ENCODE measurements around the gene HNRNPL.
"Not testable (repeated sequence)": the region's sequence is repeated elsewhere in the genome, so short reads cannot be mapped to it uniquely, and the experiment has no call there.

HNRNPL gene

DNA sequence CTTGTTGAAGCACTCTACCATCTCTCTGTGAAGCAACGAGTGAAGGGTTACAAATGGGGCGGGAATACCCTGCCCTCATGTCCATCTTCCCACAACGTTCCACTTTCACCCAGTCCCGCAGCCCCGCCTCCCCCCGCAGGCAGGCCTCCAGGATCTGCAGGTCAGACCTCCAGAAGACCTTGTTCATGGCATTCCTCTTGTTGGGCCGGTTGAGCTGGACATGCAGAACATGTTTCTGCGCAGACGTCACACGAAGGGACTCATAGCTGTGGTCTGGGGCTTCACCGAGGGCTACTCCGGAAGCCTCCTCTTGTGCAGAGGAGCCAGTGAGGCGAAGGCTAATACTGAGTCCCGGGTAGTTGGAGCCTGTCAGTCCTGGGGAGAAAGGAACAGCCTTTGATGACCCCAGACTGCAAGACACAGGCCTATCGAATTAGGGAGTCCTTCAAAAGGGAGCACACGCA, 18.6 kb downstream of the HNRNPL start:
- DNase-seq (ENCODE audit: insufficient read length, low spot score) (no peak), FAIRE-seq (no peak)
- TF ChIP-seq POU2F2 (IDR thresholded peaks at IDR 0.05; ENCODE audit: low read depth, low read length) = no peak
- no peak for TF ChIP-seq POLR2AphosphoS5 (IDR thresholded peaks at IDR 0.05; ENCODE audit: low read depth, low read length)
- no peak for TF ChIP-seq TAF1 (IDR thresholded peaks at IDR 0.05; ENCODE audit: low read depth, low read length)
- TF ChIP-seq PAX5 (IDR thresholded peaks at IDR 0.05; ENCODE audit: insufficient read depth, low read length, severe bottlenecking) = no peak
- no peak for TF ChIP-seq POLR2A (IDR thresholded peaks at IDR 0.05; ENCODE audit: low read depth, low read length)
- TF ChIP-seq SPI1 (IDR thresholded peaks at IDR 0.05; ENCODE audit: low read depth, low read length) = no peak

DNA sequence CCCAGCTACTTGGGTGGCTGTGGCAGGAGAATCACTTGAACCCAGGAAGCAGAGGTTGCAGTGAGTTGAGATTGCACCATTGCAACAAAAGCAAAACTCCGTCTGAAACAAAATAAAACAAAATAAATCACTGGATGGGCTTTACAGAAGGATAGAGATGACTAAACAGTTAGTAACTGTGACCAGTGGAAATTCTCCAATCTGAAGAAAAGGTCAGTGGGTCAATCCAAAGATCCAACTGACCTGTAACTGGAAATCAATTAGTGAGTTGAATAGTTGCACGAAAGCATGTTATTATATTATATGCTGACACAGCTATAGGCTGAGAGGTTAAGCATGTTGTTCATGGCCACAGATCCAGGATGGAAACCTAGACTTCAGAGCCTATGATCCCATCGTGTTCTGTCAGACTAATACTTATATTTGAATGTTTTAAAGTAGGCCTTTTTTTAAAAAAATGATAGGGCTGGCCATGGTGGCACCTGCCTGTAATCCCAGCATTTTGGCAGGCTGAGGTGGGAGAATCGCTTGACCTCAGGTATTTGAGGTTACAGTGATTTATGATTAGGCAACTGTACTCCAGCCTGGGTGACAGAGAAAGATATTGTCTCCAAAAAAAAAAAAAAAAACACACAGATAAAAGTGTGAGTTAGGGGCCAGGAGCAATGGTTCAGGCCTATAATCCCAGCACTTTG, 19.6 kb downstream of the HNRNPL start:
- DNase-seq (ENCODE audit: insufficient read length, low spot score) (no peak), FAIRE-seq (no peak)
- TF ChIP-seq SPI1 (IDR thresholded peaks at IDR 0.05; ENCODE audit: low read depth, low read length) (no peak), PAX5 (IDR thresholded peaks at IDR 0.05; ENCODE audit: insufficient read depth, low read length, severe bottlenecking) (no peak), POLR2AphosphoS5 (IDR thresholded peaks at IDR 0.05; ENCODE audit: low read depth, low read length) (no peak), TAF1 (IDR thresholded peaks at IDR 0.05; ENCODE audit: low read depth, low read length) (no peak), POLR2A (IDR thresholded peaks at IDR 0.05; ENCODE audit: low read depth, low read length) (no peak), POU2F2 (IDR thresholded peaks at IDR 0.05; ENCODE audit: low read depth, low read length) (no peak)

DNA sequence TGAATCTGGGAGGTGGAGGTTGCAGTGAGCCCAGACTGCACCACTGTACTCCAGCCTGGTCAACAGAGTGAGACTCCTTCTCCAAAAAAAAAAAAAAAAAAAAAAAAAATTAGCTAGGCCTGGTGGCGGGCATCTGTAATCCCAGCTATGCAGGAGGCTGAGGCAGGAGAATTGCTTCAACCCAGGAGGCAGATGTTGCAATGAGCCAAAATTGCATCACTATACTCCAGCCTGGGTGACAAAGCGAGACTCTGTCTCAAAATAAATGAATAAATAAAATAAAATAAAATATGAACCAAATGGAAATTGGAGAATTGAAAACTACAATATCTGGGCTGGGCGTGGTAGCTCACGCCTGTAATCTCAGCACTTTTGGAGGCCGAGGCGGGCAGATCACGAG, 20.6 kb downstream of the HNRNPL start:
- FAIRE-seq; DNase-seq (ENCODE audit: insufficient read length, low spot score): not testable (repeated sequence)

DNA sequence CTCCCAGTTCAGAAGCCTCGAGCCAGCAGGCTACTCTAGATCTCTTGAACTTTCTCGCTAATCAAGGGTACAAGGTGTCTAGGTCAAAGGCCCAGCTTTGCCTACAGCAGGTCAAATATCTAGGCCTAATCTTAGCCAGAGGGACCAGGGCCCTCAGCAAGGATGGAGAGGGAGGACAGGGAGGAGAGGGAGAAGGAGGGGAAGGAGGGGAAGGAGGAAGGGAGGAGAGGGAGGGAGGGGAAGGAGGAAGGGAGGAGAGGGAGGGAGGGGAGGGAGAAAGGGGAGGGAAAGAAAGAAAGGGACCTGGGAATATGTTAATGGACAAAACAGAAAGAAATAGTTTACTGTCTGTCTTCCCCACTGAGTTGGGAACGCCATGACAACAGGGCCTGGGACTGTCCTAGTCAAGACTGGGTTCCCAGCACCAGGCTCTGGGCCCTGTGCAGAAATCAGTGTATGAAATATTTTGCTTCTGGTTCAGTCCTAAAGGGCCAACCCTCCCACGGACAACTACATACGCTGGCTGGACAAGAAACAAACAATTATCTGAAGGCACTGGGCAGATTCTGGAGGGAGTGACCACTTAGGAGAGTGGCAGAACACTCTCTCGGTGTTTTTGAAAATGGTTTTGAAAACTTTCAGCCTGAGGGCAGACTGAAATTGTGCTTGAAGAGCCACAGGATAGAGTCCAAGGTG, 22.8 kb downstream of the HNRNPL start:
- FAIRE-seq = no peak
- DNase-seq (ENCODE audit: insufficient read length, low spot score) = no peak
- TF ChIP-seq POLR2A (IDR thresholded peaks at IDR 0.05; ENCODE audit: low read depth, low read length) = no peak
- no peak for TF ChIP-seq POU2F2 (IDR thresholded peaks at IDR 0.05; ENCODE audit: low read depth, low read length)
- no peak for TF ChIP-seq POLR2AphosphoS5 (IDR thresholded peaks at IDR 0.05; ENCODE audit: low read depth, low read length)
- TF ChIP-seq TAF1 (IDR thresholded peaks at IDR 0.05; ENCODE audit: low read depth, low read length) = no peak
- no peak for TF ChIP-seq PAX5 (IDR thresholded peaks at IDR 0.05; ENCODE audit: insufficient read depth, low read length, severe bottlenecking)
- no peak for TF ChIP-seq SPI1 (IDR thresholded peaks at IDR 0.05; ENCODE audit: low read depth, low read length)

DNA sequence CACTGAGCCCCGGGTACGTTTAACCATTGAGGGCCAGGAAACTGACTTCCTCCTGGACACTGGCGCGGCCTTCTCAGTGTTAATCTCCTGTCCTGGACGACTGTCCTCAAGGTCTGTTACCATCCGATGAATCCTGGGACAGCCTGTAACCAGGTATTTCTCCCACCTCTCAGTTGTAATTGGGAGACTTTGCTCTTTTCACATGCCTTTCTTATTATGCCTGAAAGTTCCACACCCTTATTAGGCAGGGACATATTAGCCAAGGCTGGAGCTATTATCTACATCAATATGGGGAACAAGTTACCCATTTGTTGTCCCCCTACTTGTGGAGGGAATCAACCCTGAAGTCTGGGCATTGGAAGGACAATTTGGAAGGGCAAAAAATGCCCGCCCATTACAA, 23.9 kb downstream of the HNRNPL start:
- not testable (repeated sequence) for DNase-seq (ENCODE audit: insufficient read length, low spot score); FAIRE-seq

DNA sequence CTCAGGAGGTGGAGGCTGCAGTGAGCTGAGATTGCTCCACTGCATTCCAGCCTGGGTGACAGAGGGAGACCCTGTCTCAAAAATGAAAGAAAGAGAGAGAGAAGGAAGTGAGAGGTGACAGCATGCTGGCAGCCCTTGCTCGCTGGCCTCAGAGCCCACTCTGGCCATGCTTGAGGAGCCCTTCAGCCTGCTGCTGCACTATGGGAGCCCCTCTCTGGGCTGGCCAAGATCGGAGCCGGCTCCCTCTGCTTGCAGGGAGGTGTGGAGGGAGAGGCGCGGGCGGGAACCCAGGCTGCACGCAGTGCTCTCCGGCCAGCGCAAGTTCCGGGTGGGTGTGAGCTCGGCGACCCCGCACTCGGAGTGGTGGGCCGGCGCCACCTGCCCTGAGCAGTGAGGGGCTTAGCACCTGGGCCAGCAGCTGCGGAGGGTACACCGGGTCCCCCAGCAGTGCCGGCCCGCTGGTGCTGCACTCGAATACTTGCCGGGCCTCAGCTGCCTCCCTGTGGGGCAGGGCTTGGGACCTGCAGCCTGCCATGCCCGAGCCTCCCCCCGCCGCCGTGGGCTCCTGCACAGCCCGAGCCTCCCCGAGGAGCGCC, 28.5 kb downstream of the HNRNPL start:
- not testable (repeated sequence) for FAIRE-seq; DNase-seq (ENCODE audit: insufficient read length, low spot score)

DNA sequence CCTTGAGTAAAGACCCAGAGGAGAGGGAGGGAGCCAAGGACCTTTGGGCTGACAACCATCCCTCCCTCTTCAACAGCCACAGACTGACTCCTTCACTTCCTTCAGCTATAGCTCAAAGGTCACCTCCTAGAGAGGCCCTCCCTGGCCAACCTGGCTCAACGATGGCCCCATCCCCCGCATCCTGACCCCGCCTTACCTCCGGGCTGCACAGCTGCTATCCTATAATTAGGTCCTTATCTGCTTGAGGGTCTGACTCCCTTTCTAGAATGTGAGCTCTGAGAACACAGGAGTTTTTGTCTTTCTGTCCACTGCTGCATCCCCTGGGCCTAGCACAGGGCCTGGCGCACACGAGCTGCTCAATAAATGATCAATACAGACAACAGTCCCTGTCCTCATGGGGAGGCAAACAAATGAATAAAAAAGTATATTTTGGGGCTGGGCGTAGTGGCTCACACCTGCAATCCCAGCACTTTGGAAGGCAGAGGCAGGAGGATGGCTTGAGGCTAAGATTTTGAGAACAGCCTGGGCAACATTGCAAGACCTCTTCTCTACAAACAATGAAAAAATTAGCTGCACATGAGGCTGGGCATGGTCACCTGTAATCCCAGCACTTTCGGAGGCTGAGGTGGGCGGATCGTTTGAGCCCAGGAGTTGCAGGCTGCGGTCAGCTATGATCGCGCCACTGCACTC, 30.4 kb downstream of the HNRNPL start:
- no peak for DNase-seq (ENCODE audit: insufficient read length, low spot score)
- FAIRE-seq = no peak

DNA sequence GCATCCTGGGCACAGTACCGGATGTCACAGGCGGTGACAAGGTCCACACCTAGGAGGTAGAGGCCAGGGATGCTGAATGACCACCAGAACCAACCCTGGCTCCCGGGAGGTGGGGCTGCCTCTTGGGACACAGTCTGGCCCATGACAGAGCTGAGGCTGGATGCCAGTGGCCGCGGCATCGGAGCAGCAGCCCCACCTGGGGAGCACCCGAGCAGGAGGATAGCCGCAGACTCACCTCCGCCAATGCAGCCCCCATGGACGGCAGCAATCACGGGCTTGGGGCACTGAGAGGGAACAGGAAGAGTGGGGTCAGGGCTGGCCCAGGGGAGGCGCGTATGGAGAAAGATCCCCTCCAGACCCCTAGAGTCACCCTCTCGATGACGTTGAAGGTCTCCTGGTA, 32.7 kb downstream of the HNRNPL start:
- TF ChIP-seq POLR2A (IDR thresholded peaks at IDR 0.05; ENCODE audit: low read depth, low read length) (no peak), SPI1 (IDR thresholded peaks at IDR 0.05; ENCODE audit: low read depth, low read length) (no peak), TAF1 (IDR thresholded peaks at IDR 0.05; ENCODE audit: low read depth, low read length) (no peak), POU2F2 (IDR thresholded peaks at IDR 0.05; ENCODE audit: low read depth, low read length) (no peak), PAX5 (IDR thresholded peaks at IDR 0.05; ENCODE audit: insufficient read depth, low read length, severe bottlenecking) (no peak), POLR2AphosphoS5 (IDR thresholded peaks at IDR 0.05; ENCODE audit: low read depth, low read length) (no peak)
- no peak for FAIRE-seq
- DNase-seq (ENCODE audit: insufficient read length, low spot score) = no peak

More for the DNA sequence above, 30.4 kb downstream of the HNRNPL start:
- TF ChIP-seq SPI1 (IDR thresholded peaks at IDR 0.05; ENCODE audit: low read depth, low read length) (no peak), POLR2A (IDR thresholded peaks at IDR 0.05; ENCODE audit: low read depth, low read length) (no peak), POU2F2 (IDR thresholded peaks at IDR 0.05; ENCODE audit: low read depth, low read length) (no peak), PAX5 (IDR thresholded peaks at IDR 0.05; ENCODE audit: insufficient read depth, low read length, severe bottlenecking) (no peak), TAF1 (IDR thresholded peaks at IDR 0.05; ENCODE audit: low read depth, low read length) (no peak), POLR2AphosphoS5 (IDR thresholded peaks at IDR 0.05; ENCODE audit: low read depth, low read length) (no peak)

DNA sequence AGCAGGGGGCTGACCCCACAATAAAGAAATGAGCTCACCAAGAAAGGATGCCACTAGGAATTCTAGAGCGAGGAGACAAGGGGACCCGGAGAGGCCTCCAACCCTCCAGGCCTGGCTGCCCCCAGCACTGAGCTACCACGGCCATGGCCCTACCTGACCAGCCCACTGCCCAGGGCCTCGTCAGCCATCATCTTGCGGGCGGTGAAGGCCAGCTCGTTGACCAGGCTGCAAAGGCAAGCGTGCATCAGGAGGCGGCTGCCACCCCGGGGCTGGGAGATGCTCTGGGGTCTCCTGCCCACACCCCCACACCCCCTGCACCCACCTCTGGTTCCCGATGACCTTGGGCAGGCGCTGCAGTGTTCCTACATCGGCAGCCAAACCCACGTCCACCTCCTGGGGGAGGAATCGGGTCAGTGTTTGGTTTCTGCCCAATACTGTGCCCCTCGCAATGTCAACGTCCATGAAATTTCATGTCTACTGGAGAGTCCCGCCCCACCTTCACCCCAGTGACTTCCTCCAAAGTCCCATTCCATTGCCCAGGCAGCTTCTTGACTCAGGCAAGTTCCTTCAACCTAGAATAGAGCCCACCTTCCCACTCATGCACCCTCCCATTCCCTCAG, 33.5 kb downstream of the HNRNPL start:
- TF ChIP-seq SPI1 (IDR thresholded peaks at IDR 0.05; ENCODE audit: low read depth, low read length) (no peak), POU2F2 (IDR thresholded peaks at IDR 0.05; ENCODE audit: low read depth, low read length) (no peak), POLR2AphosphoS5 (IDR thresholded peaks at IDR 0.05; ENCODE audit: low read depth, low read length) (no peak), TAF1 (IDR thresholded peaks at IDR 0.05; ENCODE audit: low read depth, low read length) (no peak), PAX5 (IDR thresholded peaks at IDR 0.05; ENCODE audit: insufficient read depth, low read length, severe bottlenecking) (no peak), POLR2A (IDR thresholded peaks at IDR 0.05; ENCODE audit: low read depth, low read length) (no peak)
- no peak for DNase-seq (ENCODE audit: insufficient read length, low spot score)
- no peak for FAIRE-seq

Data from GM12891 (cell line).